Smooth muscle cell of the pulmonary artery (primary cell): ENCODE measurements around the gene CLDN1. TPM values are rescaled to one million over a fixed set of nuclear protein-coding genes. Genes with fewer than 3 reads are reported as not detected.

Experiments used
- total RNA-seq: library from RNA; depleted of rRNA; stranded (reverse); fragments of >200 nt; gene quantifications from 2 replicates; pipeline ENCODE4 v1.2.3, GENCODE V29; 2014

The CLDN1 gene, protein sequence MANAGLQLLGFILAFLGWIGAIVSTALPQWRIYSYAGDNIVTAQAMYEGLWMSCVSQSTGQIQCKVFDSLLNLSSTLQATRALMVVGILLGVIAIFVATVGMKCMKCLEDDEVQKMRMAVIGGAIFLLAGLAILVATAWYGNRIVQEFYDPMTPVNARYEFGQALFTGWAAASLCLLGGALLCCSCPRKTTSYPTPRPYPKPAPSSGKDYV
- 0.20 and 4.1 TPM in 2 replicates for total RNA-seq

DNA sequence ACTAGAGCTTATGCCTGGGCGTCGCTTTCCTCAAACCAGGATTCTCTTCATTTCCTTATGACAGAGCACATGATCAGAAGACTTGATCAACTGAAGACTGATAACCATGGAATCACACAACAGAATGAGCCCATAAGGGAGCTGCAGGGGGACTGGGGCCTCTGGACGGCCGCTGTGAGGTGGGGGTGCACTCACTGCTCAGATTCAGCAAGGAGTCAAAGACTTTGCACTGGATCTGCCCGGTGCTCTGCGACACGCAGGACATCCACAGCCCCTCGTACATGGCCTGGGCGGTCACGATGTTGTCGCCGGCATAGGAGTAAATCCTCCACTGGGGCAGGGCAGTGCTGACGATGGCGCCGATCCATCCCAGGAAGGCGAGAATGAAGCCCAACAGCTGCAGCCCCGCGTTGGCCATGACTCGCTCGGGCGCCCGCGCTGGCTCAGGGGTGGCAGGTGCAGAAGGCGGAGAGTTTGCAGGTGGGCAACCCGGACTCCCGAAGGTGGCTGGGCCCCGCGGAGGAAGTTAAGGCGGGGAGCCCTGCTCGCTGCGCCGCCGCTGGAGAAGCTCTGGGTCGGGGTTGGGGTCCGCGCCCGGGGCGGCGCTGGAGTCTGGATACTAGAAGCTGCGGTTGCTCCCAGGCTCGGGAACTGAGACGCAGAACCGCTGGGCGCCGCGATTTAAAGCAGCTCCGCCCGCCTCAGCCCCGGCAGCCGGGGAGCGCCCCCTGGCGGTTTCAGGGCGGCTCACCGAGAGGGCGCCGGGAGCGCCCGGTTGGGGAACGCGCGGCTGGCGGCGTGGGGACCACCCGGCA lies at the start of gene CLDN1:
Gene CLDN1 (minus strand): TSS at position 658 of the 815 bp plus-strand sequence. CDS start 240 bp downstream, at position 418.

Other genes with a start within 250 kb of the CLDN1 start
- 23.8 and 25.7 TPM in 2 replicates for gene P3H2, start 201.5 kb downstream of the CLDN1 start, total RNA-seq
- gene CLDN16, start 65.7 kb upstream of the CLDN1 start, total RNA-seq: under 0.01 and 0.30 TPM in 2 replicates
- not detected in 2 replicates for gene TMEM207, start 127.5 kb upstream of the CLDN1 start, total RNA-seq
- 42.6 and 54.2 TPM in 2 replicates for gene IL1RAP, start 191.6 kb upstream of the CLDN1 start, total RNA-seq